NCI-H2196 (cell line): ENCODE results near the gene MKX.

ENCODE experiments used
- DNase-seq: peaks from one replicate; lab custom pipeline; 2025; ENCODE audit not compliant: unreplicated experiment; lab: John Stamatoyannopoulos, UW

The MKX gene

DNA sequence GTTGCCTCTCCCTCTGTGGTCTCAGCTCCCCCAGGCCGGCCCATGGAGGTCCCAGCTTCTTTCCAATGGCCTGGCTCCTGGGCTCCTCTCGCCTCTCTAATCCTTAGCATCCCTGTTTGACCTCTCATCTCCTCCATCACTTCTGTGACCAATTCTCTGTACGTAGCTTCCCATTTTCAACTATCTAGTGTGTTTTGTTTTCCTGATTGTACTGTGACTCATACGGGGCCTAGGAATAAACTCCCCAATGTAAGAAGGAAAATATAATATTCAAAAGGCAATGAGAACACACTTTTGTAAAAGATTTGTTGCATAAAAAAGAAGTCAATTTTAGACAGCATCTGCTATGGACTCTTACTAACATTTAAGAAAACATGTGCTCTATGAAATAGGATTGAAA lies 90.3 kb downstream of the MKX start:
- no peak for DNase-seq

DNA sequence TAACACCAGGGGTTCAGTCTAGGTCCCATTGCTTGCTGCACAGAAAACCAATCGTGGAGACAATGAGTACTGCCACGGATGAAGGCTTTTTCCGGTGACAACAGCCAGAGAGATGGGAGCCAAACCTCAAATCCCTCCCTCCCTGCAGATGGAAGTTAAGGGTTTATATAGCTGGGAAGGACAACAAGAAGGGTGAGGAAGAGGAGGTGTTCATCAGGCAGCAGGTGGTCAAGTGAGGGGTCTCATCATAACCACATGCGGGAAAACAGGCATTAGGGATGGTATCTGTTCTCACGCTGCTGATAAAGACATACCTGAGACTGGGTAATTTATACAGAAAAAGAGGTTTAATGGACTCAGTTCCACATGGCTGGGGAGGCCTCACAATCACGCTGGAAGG lies 91.3 kb downstream of the MKX start:
- no peak for DNase-seq

DNA sequence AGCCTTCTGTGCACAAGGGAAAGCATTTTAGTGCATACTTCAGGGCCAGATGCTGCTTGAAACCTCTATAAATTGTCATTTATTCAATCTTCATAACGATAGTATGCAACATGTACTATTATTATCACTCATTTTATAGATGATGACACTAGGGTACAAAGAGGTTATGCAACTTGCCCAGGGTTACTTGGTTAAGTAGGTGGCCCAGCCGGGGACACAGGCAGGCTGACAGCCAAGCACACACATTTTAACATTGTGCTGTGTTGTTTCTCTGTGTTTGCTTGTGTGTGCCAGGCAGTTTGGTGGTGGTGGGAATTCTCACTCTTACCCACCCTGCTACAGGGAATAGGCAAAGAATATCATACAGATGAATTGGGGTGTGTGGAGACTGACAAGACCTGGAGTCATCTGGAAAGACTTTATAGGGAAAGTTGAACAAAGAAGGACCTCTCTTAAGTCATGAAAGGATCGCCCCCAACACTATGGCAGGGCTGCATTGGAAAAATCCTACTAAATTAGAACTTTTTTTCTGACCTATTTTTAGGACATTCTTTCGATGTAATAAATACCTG lies 98.9 kb downstream of the MKX start:
- DNase-seq = no peak

DNA sequence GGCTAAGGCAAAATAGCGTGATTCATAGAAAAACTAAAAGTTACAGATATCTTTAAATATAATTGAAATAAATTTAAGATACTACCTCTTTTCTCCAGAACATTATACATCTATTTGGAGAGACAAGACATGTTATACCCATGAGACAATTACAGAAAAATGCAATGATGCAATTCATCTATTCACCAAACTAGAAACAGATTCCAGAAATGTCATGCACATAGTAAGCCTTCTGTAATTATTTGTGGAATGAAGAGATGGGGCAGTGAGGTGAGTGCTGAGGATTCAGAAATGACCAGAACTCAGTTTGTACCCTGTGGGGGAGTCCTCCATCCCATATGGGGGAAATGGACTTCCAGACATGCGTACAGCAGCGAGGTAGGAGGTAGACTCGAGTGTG lies 99.4 kb downstream of the MKX start:
- DNase-seq = no peak

DNA sequence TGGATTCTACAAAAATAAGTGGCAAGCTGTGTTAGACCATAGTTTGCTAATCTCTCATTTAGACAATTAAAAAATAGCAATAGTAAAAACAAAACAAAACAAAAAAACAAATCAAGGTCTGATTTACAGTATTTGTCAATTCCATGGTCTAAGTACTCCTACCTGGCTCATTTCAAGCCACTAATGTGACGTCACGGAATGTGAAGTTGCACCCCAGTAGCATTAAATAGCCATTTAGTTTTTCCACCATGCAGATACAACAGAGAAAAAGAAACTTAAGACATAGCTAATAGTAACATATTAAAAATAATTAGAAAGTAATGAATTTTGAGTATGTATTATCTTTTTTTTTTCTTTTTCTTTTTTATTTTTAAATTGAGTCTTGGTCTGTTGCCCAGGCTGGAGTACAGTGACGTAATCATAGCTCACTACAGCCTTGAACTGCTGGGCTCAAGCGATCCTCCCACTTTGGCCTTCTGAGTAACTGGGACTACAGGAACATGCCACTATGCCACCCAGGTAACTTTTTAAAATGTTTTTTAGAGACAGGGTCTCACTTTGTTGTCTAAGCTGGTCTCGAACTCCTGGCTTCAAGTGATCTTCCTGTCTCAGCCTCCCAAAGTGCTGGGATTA lies 101.2 kb downstream of the MKX start:
- no peak for DNase-seq

DNA sequence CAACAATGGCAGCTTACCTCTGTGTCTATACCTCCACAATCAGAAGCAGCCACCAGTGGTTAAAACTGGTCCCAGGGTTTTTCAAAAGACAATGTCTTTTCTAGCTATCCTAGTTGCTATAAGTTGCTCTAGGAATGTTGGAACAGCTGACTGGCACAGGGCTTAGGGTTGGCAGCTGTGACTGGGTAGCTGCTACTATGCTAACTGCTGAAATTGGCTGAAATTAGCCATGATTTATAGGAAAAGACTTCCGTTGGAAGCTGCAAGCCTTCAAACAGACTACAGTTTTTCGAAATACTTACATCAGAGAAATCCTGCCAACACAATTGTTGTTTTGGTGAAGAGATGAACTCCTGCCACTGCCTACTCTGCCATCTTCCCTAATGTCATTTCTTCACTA lies 102.3 kb downstream of the MKX start:
- DNase-seq = no peak

DNA sequence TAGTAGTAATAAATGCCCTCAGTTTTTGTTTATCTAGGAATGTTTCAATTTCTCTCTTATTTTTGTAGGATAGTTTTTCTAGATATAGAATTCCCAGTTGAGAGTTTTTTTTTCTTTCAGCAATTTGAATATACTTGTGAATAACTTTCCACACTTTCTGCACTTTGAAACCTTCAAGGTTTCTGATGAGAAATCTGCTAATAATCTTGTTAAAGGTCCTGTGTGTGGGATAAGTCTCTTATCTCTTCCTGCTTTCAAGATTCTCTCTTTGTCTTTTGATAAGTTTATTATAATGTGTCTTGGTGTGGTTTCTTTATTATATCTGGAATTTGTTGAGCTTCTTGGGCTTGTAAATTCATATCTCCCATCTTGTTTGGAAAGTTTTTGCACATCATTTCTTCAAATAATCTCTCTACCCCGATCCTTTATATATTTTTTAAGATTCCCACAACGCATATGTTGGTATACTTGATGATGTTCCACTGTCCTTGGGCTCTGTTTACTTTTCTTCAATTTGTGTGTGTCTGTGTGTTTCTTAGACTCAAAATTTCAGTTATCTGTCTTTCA lies 103.5 kb downstream of the MKX start:
- DNase-seq = no peak

DNA sequence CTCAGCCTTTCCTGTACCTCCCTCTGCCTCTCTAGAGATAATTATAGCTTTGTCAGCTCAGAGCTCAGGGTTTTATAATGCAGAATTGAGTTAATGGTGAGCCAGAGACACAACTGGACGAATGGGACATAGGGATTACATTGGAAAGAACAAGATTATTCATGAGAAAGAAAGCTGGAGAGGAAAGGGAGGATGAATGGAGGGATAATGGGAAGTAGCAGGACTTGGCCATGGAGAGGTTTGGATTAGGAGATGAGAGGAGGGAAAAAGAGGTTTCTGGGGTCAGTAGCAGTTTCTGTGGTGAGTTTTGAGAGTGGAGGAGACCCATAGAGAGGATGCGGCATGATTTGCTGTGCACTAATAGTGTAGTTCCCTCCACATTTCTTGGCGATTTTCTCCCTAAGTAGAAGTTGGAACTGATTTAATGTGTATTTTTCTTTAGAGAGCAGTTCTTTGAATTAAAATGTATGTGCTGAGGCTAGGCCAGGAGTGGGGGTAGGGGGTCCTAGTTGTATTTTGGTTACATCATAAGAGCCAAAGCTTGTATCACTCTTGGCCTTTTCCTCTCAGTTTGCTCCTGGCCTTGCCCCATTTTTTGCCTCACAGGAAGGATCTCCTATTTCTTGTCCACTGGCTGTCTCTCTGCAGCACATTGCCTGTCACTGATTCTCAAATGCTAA lies 107.4 kb downstream of the MKX start:
- no peak for DNase-seq

DNA sequence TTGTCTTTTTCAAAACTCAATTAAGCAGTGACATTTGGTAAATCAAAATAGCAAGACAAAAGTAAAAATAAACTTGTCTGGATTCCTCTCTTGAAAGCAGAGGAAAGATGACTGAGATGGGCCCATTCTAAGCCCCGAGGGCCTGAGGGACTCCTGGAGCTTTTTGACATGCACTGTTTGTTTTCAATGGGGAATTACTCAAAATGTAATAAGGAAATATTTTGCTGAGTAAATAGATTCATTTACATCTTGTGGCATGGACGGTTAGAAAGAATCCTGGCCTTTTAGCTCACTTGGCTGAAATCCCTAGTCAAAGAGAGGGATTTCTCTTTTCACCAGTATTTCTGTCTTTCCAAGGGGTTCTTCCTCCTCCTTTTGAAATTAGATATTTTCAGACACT lies 108.0 kb downstream of the MKX start:
- DNase-seq = no peak

DNA sequence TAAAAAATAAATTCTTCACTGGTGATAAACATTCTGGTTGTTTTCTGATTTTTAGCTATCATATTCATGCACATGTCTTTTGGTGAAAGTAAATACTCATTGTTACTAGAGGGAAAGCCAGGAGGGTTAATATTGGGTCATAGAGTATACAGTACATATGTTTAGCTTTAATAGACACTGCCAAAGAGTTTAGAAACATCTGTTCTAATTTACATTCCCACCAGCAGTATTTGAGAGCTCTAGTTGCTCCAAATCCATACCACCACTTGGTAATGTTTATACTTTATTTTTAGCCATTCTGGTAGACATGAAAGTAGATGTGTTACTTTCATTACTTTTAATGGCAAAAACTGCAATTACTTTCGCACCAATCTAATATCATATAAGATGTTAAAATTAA lies 108.8 kb downstream of the MKX start:
- no peak for DNase-seq

DNA sequence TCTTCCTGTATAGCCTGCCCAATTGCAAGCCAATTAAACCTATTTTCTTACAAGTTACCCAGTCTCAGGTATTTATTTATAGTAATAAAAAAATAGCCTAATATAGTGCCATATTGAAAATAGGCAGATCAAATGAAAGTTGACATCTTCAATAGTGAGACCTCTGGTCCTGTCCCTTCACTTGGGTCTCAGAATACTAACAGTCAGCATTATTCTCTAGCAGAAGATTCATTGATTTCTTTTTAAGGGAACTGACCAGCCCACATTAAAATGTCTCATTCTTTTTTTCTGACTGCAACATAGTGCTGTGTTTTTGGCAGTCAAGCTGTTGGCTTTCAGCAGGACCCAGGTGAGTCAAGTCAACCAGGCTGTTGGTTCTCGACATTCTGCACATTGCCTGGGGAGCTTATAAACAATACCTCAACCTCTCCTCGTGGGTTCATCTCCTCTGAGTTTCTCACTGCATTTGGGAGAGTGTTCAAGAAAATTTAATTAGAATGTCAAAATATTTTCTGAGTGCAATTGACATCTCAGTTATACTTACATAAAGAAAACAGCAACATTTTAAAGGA lies 109.8 kb downstream of the MKX start:
- no peak for DNase-seq

DNA sequence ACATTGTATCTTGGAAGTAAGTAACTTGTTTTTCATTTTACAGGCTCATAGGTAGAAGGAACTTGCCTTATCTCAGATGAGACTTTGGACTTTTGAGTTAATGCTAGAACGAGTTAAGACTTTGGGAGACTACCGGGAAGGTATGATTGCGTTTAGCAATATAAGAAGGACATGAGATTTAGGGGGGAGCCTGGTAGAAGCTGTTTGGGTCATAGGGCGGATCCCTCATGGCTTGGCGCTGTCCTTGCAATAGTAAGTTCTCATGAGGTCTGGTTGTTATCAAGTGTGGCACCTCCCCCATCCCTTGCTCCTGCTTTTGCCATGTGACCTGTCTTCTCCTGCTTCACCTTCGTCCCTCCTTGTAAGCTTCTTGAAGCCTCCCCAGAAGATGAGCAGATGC lies 110.3 kb downstream of the MKX start:
- DNase-seq = no peak

DNA sequence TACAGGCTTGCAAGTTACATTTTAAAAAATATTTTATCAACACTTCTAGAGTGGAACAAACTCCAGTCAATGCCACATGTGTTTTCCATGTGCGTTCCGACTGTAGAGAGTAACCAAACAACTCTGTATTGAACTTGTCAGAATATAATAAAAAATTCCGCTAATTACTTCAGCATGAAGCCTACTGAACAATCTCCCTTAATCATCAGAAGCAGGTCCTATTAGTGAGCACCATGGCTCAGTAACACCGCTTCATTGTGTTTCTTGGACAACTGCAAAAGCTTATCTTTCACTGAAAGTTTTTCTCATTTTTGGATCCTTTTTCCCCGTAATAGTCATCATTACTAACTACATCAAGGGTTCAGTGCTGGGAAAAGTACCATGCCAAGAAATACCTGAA lies 117.0 kb downstream of the MKX start:
- no peak for DNase-seq

DNA sequence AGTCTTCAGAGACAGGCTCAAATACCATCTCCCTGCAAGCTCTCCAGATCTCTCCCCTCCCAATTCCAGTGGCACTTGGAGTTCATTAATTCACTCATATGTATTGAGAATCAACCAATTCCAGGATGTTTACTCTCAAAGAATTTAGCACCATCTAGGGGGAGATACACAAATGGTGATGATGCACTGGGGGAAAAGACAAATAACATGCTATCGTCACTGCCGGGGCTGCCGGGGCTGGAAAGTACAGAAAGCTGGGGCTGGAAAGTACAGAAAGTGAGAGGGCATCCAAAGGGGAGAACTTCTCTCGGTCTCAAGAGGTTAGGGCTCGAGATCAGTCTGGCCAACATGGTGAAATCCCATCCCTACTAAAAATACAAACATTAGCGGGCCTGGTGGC lies 118.7 kb downstream of the MKX start:
- DNase-seq = no peak

DNA sequence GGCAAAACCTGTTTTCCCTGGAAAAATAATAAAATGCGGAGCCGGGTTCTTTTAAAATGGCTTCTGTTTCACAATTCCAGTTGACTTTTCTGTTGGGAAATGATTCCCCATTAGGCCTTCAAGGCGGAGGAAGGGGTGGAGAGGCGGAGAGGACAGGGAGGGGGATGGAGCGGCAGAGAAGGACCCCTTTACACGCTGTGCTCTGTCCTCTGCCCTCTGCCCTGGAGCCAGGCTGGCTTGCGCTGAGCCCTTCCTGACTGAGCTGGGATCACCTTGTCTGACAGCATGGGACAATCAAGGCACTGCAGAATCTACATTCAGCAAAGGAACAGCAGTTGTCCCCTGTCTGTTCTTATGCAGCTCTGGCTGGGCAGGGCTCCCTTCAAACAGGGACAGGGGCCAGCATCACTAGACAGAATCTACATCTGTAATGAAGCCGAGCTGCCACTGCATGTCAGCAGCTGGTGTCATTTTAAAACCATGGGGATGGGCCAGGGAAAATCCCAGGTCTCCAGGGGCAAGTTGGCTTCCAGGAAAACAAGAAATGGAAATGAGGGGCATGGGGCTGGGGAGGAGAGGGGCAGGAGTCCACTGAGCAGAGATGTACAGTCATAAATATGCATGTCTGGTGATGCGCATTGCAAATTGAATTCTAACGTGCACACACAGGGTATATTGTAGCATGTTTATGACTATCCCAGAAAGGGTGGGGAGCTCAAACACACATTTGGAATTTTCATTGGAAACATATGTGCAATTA lies 120.0 kb downstream of the MKX start:
- DNase-seq = no peak

DNA sequence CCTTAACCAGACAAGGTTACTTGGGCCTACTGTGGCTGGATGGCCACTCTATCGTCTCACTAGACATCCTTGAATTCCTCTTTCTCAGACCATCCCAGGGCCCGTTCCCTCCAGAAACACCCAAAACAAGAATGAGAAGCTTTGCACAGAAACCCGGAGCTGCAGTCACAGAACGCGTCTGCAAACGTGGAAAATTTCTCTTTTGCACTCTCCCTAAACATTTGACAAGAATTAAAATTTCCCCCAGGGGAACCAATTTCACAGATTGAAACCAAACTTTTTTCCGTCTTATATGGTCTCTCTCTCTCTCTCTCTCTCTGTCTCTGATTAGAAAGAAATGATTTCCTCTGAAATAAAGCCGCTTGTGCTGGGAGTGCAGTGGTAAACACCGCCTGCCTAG lies 120.7 kb downstream of the MKX start:
- DNase-seq = no peak
